Measurements from ENCODE around the gene DPEP3.

DNA sequence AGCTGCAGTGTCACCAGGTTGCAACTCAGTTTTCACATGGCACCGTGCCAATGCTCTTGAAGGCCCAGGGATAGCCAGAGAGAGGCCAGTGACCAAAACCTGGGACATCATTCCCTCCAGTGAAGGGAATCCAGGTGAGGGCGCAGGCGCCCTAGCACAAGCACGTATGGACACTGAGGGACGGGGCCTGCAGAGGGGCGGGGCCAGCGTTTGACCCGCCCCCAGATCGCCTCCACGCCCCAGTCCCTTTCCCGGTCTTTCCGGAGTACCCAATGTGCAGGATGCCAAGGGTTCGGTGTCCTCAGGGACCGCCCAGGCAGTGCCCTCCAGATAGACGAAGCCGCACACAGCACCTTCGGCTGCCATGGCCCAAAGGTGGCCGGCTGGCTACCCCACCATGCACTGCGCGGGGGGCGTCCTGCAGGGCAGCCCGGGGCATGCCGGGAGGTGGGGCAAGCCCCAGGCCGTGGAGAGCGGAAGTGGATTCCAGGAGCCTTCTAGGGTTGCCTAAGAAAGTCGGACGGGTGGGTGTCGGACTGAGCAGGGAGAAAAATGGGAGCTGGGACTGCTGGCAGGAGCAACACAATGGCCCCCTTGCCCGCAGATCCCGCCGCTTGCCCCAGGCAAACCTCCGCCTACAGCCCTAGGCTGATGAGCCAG, 16.5 kb downstream of the DPEP3 start:
- no peak for TF ChIP-seq EP300 (IDR thresholded peaks at IDR 0.05; ENCODE audit: borderline replicate concordance)
- no peak for TF ChIP-seq TAF1 (IDR thresholded peaks at IDR 0.05; ENCODE audit: low read depth)
- no peak for TF ChIP-seq TCF12 (IDR thresholded peaks at IDR 0.05; ENCODE audit: low read depth)
- TF ChIP-seq CEBPB (IDR thresholded peaks at IDR 0.05): no peak
- TF ChIP-seq FOXM1 (IDR thresholded peaks at IDR 0.05; ENCODE audit: borderline replicate concordance, low read depth): no peak
- TF ChIP-seq, protein P1, sequence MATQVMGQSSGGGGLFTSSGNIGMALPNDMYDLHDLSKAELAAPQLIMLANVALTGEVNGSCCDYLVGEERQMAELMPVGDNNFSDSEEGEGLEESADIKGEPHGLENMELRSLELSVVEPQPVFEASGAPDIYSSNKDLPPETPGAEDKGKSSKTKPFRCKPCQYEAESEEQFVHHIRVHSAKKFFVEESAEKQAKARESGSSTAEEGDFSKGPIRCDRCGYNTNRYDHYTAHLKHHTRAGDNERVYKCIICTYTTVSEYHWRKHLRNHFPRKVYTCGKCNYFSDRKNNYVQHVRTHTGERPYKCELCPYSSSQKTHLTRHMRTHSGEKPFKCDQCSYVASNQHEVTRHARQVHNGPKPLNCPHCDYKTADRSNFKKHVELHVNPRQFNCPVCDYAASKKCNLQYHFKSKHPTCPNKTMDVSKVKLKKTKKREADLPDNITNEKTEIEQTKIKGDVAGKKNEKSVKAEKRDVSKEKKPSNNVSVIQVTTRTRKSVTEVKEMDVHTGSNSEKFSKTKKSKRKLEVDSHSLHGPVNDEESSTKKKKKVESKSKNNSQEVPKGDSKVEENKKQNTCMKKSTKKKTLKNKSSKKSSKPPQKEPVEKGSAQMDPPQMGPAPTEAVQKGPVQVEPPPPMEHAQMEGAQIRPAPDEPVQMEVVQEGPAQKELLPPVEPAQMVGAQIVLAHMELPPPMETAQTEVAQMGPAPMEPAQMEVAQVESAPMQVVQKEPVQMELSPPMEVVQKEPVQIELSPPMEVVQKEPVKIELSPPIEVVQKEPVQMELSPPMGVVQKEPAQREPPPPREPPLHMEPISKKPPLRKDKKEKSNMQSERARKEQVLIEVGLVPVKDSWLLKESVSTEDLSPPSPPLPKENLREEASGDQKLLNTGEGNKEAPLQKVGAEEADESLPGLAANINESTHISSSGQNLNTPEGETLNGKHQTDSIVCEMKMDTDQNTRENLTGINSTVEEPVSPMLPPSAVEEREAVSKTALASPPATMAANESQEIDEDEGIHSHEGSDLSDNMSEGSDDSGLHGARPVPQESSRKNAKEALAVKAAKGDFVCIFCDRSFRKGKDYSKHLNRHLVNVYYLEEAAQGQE (IDR thresholded peaks at IDR 0.05; ENCODE audit: low read depth): no peak
- TF ChIP-seq YY1 (IDR thresholded peaks at IDR 0.05; ENCODE audit: low read depth): no peak
- TF ChIP-seq, protein P2, sequence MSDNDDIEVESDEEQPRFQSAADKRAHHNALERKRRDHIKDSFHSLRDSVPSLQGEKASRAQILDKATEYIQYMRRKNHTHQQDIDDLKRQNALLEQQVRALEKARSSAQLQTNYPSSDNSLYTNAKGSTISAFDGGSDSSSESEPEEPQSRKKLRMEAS (IDR thresholded peaks at IDR 0.05): no peak
- TF ChIP-seq CREB1 (IDR thresholded peaks at IDR 0.05; ENCODE audit: low read depth): no peak

Measured in Ishikawa (cell line).